ENCODE measurements around the gene ADK. TPM values are rescaled to one million over a fixed set of nuclear protein-coding genes. Genes with fewer than 3 reads are reported as not detected.

ADK gene
- total RNA-seq, 3 donors from 2014 or later (not counting 1 experiment from before 2014, with no cell fraction given): 13.4 to 16.1 (median 14.1) TPM

DNA sequence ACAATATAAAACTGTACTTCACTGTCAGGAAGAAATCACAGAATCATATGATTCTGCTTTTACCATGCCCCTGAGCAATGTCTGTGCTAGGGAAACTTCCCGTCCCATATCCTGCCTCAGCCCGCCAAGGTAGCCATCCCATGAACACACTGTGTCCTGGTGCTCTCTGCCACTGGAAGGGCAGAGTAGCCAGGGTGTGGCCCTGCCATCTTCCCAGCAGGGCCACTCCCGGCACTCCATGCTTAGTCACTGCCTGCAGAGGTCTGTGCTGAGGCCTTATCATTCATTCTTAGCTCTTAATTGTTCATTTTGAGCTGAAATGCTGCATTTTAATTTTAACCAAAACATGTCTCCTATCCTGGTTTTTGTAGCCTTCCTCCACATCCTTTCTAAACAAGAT, 32.2 kb upstream of the ADK start:
- Mint-ChIP-seq H3K27ac (peak overlapping the region; percentile 72 to 88), H3K4me1 (peaks cover 12 to 13% of the 10 kb centered on the region in 2 donors), H3K4me3 (no peak overlapping the region), H3K36me3 (peaks cover 23% of the 10 kb centered on the region), H3K9me3 (no peaks in the 10 kb centered on the region), H3K27me3 (ENCODE audit: low read depth in 2 of 2) (no peaks in the 10 kb centered on the region)
- Histone ChIP-seq H3K36me3 (ENCODE audit: control insufficient read depth, insufficient read depth, low read length) (peaks cover 89% of the 10 kb centered on the region), H3K4me3 (ENCODE audit: low read length) (no peak overlapping the region), H3K27me3 (ENCODE audit: control insufficient read depth, insufficient read depth, low read length) (no peaks in the 10 kb centered on the region), H3K9me3 (ENCODE audit: control insufficient read depth, insufficient read depth, low read length) (no peaks in the 10 kb centered on the region), H3K27ac (ENCODE audit: low read length) (no peak overlapping the region), H3K4me1 (ENCODE audit: control insufficient read depth, insufficient read depth, low read length) (no peaks in the 10 kb centered on the region)
- 98% methylated on average over 3 of the region's 3 CpGs for WGBS (ENCODE audit: insufficient coverage)
- TF ChIP-seq, protein P1, sequence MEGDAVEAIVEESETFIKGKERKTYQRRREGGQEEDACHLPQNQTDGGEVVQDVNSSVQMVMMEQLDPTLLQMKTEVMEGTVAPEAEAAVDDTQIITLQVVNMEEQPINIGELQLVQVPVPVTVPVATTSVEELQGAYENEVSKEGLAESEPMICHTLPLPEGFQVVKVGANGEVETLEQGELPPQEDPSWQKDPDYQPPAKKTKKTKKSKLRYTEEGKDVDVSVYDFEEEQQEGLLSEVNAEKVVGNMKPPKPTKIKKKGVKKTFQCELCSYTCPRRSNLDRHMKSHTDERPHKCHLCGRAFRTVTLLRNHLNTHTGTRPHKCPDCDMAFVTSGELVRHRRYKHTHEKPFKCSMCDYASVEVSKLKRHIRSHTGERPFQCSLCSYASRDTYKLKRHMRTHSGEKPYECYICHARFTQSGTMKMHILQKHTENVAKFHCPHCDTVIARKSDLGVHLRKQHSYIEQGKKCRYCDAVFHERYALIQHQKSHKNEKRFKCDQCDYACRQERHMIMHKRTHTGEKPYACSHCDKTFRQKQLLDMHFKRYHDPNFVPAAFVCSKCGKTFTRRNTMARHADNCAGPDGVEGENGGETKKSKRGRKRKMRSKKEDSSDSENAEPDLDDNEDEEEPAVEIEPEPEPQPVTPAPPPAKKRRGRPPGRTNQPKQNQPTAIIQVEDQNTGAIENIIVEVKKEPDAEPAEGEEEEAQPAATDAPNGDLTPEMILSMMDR (IDR thresholded peaks at IDR 0.05): no peak
- intact Hi-C loops (cut with micrococcal nuclease): no loop called here
- ATAC-seq (no peak), DNase-seq (no peak)

DNA sequence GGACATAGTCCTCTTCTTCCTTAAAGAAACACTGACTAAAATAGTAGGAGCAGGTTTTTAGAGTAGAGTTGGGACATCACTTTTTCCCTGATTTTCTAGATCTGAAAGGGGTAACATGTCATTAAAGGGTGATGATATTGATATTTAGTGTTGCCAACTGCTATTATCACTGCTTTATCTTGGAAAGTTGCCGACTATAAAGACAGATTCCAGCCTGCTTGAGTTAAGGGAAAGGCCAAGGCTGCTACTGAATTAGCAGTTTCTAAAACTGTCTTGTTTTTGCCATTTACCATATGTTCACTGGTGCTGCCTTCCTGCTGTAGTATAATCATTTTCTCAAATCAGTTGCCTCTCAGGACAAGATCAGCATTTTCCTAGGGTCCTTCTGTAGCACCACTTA, 30.1 kb upstream of the ADK start:
- peaks cover 8 to 10% of the 10 kb centered on the region in 2 donors for H3K4me1 Mint-ChIP-seq
- Histone ChIP-seq H3K27ac (ENCODE audit: low read length) (no peak overlapping the region), H3K27me3 (ENCODE audit: control insufficient read depth, insufficient read depth, low read length) (no peaks in the 10 kb centered on the region), H3K36me3 (ENCODE audit: control insufficient read depth, insufficient read depth, low read length) (peaks cover 87% of the 10 kb centered on the region), H3K4me1 (ENCODE audit: control insufficient read depth, insufficient read depth, low read length) (no peaks in the 10 kb centered on the region), H3K4me3 (ENCODE audit: low read length) (no peak overlapping the region), H3K9me3 (ENCODE audit: control insufficient read depth, insufficient read depth, low read length) (no peaks in the 10 kb centered on the region)
- no peak overlapping the region for H3K4me3 Mint-ChIP-seq
- no peaks in the 10 kb centered on the region for H3K27me3 Mint-ChIP-seq (ENCODE audit: low read depth in 2 of 2)
- TF ChIP-seq, protein P1 (IDR thresholded peaks at IDR 0.05): no peak
- WGBS (ENCODE audit: insufficient coverage): 95% methylated on average over 1 of the region's 1 CpG
- H3K36me3 Mint-ChIP-seq: peaks cover 27% of the 10 kb centered on the region
- no peak for ATAC-seq
- peak overlapping the region; percentile 74 to 76 for H3K27ac Mint-ChIP-seq
- DNase-seq: no peak
- intact Hi-C loops (cut with micrococcal nuclease): no loop called here
- no peaks in the 10 kb centered on the region for H3K9me3 Mint-ChIP-seq

DNA sequence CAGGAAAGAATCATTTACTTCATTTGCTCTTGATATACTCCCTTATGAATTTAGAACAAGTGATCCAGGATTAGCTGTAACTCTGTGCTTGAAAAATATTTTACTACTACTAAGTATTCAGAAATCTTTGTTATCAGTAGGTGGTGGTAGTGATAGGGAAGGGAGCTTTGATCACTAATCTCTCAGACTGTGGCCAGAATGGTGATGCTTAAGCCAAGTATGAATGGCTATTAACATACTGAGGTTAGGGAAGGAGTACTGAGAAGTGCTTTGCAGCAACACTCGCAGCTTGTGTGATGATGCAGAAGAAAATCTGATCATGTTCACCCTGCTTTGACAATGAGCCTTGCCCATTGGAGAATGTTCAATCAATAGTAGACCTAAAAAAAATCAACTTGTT, 29.7 kb upstream of the ADK start:
- Mint-ChIP-seq H3K4me1 (peaks cover 7 to 8% of the 10 kb centered on the region in 2 donors), H3K36me3 (peaks cover 27% of the 10 kb centered on the region), H3K4me3 (no peak overlapping the region), H3K27ac (peak overlapping the region; percentile 74 to 76), H3K27me3 (ENCODE audit: low read depth in 2 of 2) (no peaks in the 10 kb centered on the region), H3K9me3 (no peaks in the 10 kb centered on the region)
- peaks cover 87% of the 10 kb centered on the region for H3K36me3 ChIP-seq (ENCODE audit: control insufficient read depth, insufficient read depth, low read length)
- TF ChIP-seq, protein P1 (IDR thresholded peaks at IDR 0.05): no peak
- H3K9me3 ChIP-seq (ENCODE audit: control insufficient read depth, insufficient read depth, low read length): no peaks in the 10 kb centered on the region
- H3K27ac ChIP-seq (ENCODE audit: low read length): no peak overlapping the region
- H3K27me3 ChIP-seq (ENCODE audit: control insufficient read depth, insufficient read depth, low read length): no peaks in the 10 kb centered on the region
- ATAC-seq (no peak), DNase-seq (no peak)
- intact Hi-C loops (cut with micrococcal nuclease): no loop called here
- no peak overlapping the region for H3K4me3 ChIP-seq (ENCODE audit: low read length)
- H3K4me1 ChIP-seq (ENCODE audit: control insufficient read depth, insufficient read depth, low read length): no peaks in the 10 kb centered on the region
- 97% methylated on average over 1 of the region's 1 CpG for WGBS (ENCODE audit: insufficient coverage)

DNA sequence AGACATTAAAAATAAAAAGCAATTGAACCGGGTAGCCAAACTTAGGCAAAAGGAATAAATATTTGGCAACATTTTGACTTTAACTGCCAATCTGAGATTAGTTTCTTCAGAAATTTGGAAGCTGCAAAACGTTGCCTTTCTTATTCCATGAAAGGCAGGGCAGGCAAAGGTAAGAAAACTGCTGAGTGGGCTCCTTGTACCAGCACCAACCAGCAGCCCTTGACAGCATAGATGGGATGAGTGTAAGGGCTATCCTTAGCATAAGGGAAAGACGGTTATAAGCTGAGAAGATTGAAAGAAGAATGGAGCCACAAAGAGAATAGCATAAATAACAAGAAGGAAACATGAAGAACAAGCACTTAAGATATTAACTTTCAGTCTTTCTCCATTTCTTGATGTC, 29.0 kb upstream of the ADK start:
- Histone ChIP-seq H3K4me3 (ENCODE audit: low read length) (no peak overlapping the region), H3K9me3 (ENCODE audit: control insufficient read depth, insufficient read depth, low read length) (no peaks in the 10 kb centered on the region), H3K27ac (ENCODE audit: low read length) (no peak overlapping the region), H3K27me3 (ENCODE audit: control insufficient read depth, insufficient read depth, low read length) (no peaks in the 10 kb centered on the region), H3K4me1 (ENCODE audit: control insufficient read depth, insufficient read depth, low read length) (no peaks in the 10 kb centered on the region), H3K36me3 (ENCODE audit: control insufficient read depth, insufficient read depth, low read length) (peaks cover 86% of the 10 kb centered on the region)
- H3K36me3 Mint-ChIP-seq: peaks cover 27% of the 10 kb centered on the region
- intact Hi-C loops (cut with micrococcal nuclease): no loop called here
- H3K27me3 Mint-ChIP-seq (ENCODE audit: low read depth in 2 of 2): no peaks in the 10 kb centered on the region
- H3K4me1 Mint-ChIP-seq: peaks cover 7 to 8% of the 10 kb centered on the region in 2 donors
- TF ChIP-seq, protein P1 (IDR thresholded peaks at IDR 0.05): no peak
- no peaks in the 10 kb centered on the region for H3K9me3 Mint-ChIP-seq
- no peak for DNase-seq
- peak overlapping the region; percentile 74 to 76 for H3K27ac Mint-ChIP-seq
- 64% methylated on average over 3 of the region's 3 CpGs for WGBS (ENCODE audit: insufficient coverage)
- no peak for ATAC-seq
- H3K4me3 Mint-ChIP-seq: no peak overlapping the region
